Measurements from ENCODE around the gene MUC12. TPM values are rescaled to one million over a fixed set of nuclear protein-coding genes. Genes with fewer than 3 reads are reported as not detected.

Gene MUC12
- total and polyA plus RNA-seq, 4 donors, result 1.4 to 5.5 (median 2.8) TPM

- Histone ChIP-seq H3K4me1 (ENCODE audit: control insufficient read depth in 5 of 5, insufficient read depth in 5 of 5, low read length in 5 of 5) (peaks cover 0 to 9% (median 2%) of the 10 kb centered on the region in 5 donors), H3K9ac (ENCODE audit: insufficient read depth in 1 of 2, low read length in 2 of 2) (no peak overlapping the region), H3K9me3 (ENCODE audit: control insufficient read depth in 4 of 4, insufficient read depth in 3 of 4, low read length in 3 of 4) (peaks cover 0 to 2% (median 0%) of the 10 kb centered on the region in 4 donors), H3K27me3 (ENCODE audit: control insufficient read depth in 3 of 3, insufficient read depth in 3 of 3, low read length in 2 of 3) (no peaks in the 10 kb centered on the region), H3K36me3 (ENCODE audit: control insufficient read depth in 4 of 4, insufficient read depth in 4 of 4, low read length in 4 of 4) (no peaks in the 10 kb centered on the region), H3K4me3 (no peak overlapping the region), H3K27ac (ENCODE audit: low read depth in 1 of 2, low read length in 1 of 2) (no peak overlapping the region)
- ATAC-seq (ENCODE audit: insufficient read depth, low FRiP score), result no peak
- WGBS, 2 donors, result 36 to 39% methylated on average over 13 to 14 of the region's 14 CpGs
- TF ChIP-seq CTCF (IDR thresholded peaks at IDR 0.05; ENCODE audit: control extremely low read depth, extremely low read depth), result no peak
- DNase-seq, result peak; percentile 14 to 18 (median 15)
Measured at GRCh38 chr7:101018271-101019167, 49.2 kb downstream of the MUC12 start.

GRCh38 chr7:101020444-101020843 lies 51.1 kb downstream of the MUC12 start:
- H3K4me1 ChIP-seq (ENCODE audit: control insufficient read depth in 5 of 5, insufficient read depth in 5 of 5, low read length in 5 of 5), result peaks cover 0 to 9% (median 2%) of the 10 kb centered on the region in 5 donors
- no peaks in the 10 kb centered on the region for H3K9me3 ChIP-seq (ENCODE audit: control insufficient read depth in 4 of 4, insufficient read depth in 3 of 4, low read length in 3 of 4)
- 84% methylated on average over 8 of the region's 8 CpGs for WGBS, 2 donors
- no peak overlapping the region for H3K4me3 ChIP-seq
- ATAC-seq (ENCODE audit: insufficient read depth, low FRiP score), result no peak
- TF ChIP-seq CTCF (IDR thresholded peaks at IDR 0.05; ENCODE audit: control extremely low read depth, extremely low read depth), result no peak
- H3K27ac ChIP-seq (ENCODE audit: low read depth in 1 of 2, low read length in 1 of 2), result no peak overlapping the region
- no peaks in the 10 kb centered on the region for H3K27me3 ChIP-seq (ENCODE audit: control insufficient read depth in 3 of 3, insufficient read depth in 3 of 3, low read length in 2 of 3)
- no peak for DNase-seq
- H3K36me3 ChIP-seq (ENCODE audit: control insufficient read depth in 4 of 4, insufficient read depth in 4 of 4, low read length in 4 of 4), result no peaks in the 10 kb centered on the region
- H3K9ac ChIP-seq (ENCODE audit: insufficient read depth in 1 of 2, low read length in 2 of 2), result no peak overlapping the region

DNA sequence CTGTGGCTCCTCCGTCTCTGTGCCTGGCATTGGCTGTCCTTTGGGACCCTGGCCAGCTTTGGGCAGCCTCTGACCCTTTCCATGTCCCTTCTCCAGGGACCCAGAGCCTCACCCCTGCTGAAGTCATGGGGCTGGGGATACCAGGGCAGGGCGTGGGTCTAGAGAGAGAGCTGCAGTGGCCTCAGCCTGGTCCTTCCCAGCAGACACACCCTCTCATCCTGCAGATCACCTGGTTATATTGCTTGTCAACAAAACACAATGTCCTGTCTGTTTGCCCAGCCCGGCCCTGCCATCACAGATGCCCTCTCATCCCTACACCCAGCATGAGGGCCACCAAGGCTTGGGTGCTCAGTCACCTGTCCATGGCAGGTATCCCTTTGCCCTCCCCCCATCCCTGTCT lies 52.3 kb downstream of the MUC12 start:
- no peak overlapping the region for H3K27ac ChIP-seq (ENCODE audit: low read depth in 1 of 2, low read length in 1 of 2)
- WGBS, 2 donors, result 65 to 74% methylated on average over 3 of the region's 3 CpGs
- DNase-seq, result no peak
- H3K4me1 ChIP-seq (ENCODE audit: control insufficient read depth in 5 of 5, insufficient read depth in 5 of 5, low read length in 5 of 5), result peaks cover 0 to 8% (median 2%) of the 10 kb centered on the region in 5 donors
- no peak for TF ChIP-seq CTCF (IDR thresholded peaks at IDR 0.05; ENCODE audit: control extremely low read depth, extremely low read depth)
- no peaks in the 10 kb centered on the region for H3K27me3 ChIP-seq (ENCODE audit: control insufficient read depth in 3 of 3, insufficient read depth in 3 of 3, low read length in 2 of 3)
- ATAC-seq (ENCODE audit: insufficient read depth, low FRiP score), result no peak
- no peak overlapping the region for H3K4me3 ChIP-seq
- no peaks in the 10 kb centered on the region for H3K9me3 ChIP-seq (ENCODE audit: control insufficient read depth in 4 of 4, insufficient read depth in 3 of 4, low read length in 3 of 4)
- H3K9ac ChIP-seq (ENCODE audit: insufficient read depth in 1 of 2, low read length in 2 of 2), result no peak overlapping the region
- H3K36me3 ChIP-seq (ENCODE audit: control insufficient read depth in 4 of 4, insufficient read depth in 4 of 4, low read length in 4 of 4), result no peaks in the 10 kb centered on the region

Data from lung (tissue), 12 donors.